Tibial nerve (tissue), 4 donors: ENCODE data around the gene E2F2. TPM values are rescaled to one million over a fixed set of nuclear protein-coding genes. Genes with fewer than 3 reads are reported as not detected.

Source experiments
- DNase-seq, 2 donors: peaks; one replicate each; pipeline ENCODE4 v3.0.0-alpha.2; 2019; ENCODE audit warnings: low spot score in 2 of 2
- H3K27ac ChIP-seq, 4 donors: fragments of 200-600 bp; sonication (generic) in 3 of 4; one replicate each; pipeline ENCODE4 v1.5.1; 2017 to 2019; ENCODE audit warnings: mild to moderate bottlenecking in 1 of 4
- H3K27me3 ChIP-seq, 2 donors: fragments of 200-600 bp; sonication (generic) in 1 of 2; one replicate each; pipeline versions ENCODE4 v1.5.1 to v1.6.0; 2017 to 2019
- H3K36me3 ChIP-seq, 3 donors: fragments of 200-600 bp; sonication (generic); one replicate each; pipeline ENCODE4 v1.5.1; 2018 to 2019
- H3K4me1 ChIP-seq, 4 donors: fragments of 200-600 bp; sonication (generic) in 3 of 4; one replicate each; pipeline ENCODE4 v1.5.1; 2017 to 2019
- H3K4me3 ChIP-seq, 4 donors: fragments of 200-600 bp; sonication (generic) in 3 of 4; one replicate each; pipeline ENCODE4 v1.5.1; 2017 to 2019; ENCODE audit warnings: mild to moderate bottlenecking in 1 of 4, moderate library complexity in 1 of 4
- H3K9me3 ChIP-seq, 4 donors: fragments of 200-600 bp; sonication (generic) in 3 of 4; one replicate each; pipeline ENCODE4 v1.5.1; 2017 to 2019
- CTCF ChIP-seq, 5 experiments: fragments of 200-600 bp in 3 of 5; fragments of 450-650 bp in 2 of 5; sonication (generic) in 3 of 5; IDR thresholded peaks; one replicate each; pipeline ENCODE4 v1.5.1; 2016 to 2019; ENCODE audit warnings: antibody characterized with exemption in 5 of 5, mild to moderate bottlenecking in 3 of 5, moderate library complexity in 2 of 5
- EP300 ChIP-seq, 2 donors: sonication (generic); formaldehyde crosslinking; IDR thresholded peaks; one replicate each; pipeline ENCODE4 v1.6.1; 2017; ENCODE audit warnings: antibody characterized with exemption in 2 of 2, mild to moderate bottlenecking in 1 of 2
- POLR2A ChIP-seq, 2 donors: fragments of 450-650 bp; IDR thresholded peaks; one replicate each; pipeline ENCODE4 v1.6.1; 2017; ENCODE audit warnings: antibody characterized with exemption in 2 of 2, mild to moderate bottlenecking in 2 of 2, moderate library complexity in 2 of 2
- WGBS, 2 donors: methylation state at CpG; one replicate each; pipeline ENCODE4 v1.1.5; 2018; 5-methylcytosine and 5-hydroxymethylcytosine counted together
- total RNA-seq, 4 donors: library from RNA; depleted of rRNA; stranded (reverse); fragments of >200 nt; gene quantifications; one replicate each; pipeline ENCODE4 v1.1.0, GENCODE V29; 2016

The E2F2 gene
- total RNA-seq, 4 donors from 2014 or later = 0.20 to 0.30 (median 0.21) TPM; not detected in 1

- Histone ChIP-seq H3K4me3 (no peak overlapping the region), H3K27ac (peak overlapping the region in 2 of 4 donors; percentile 63 to 78), H3K27me3 (no peaks in the 10 kb centered on the region), H3K9me3 (no peaks in the 10 kb centered on the region), H3K4me1 (peaks cover 0 to 69% (median 8%) of the 10 kb centered on the region in 4 donors), H3K36me3 (no peaks in the 10 kb centered on the region)
- WGBS, 2 donors = 67 to 81% methylated on average over 2 of the region's 2 CpGs
- no peak for TF ChIP-seq POLR2A (IDR thresholded peaks at IDR 0.05)
- no peak for DNase-seq
Observed at GRCh38 chr1:23479666-23479941, 51.4 kb downstream of the E2F2 start.

- no peak for TF ChIP-seq CTCF (IDR thresholded peaks at IDR 0.05)
- peak in 1 of 2 donors; percentile 19 for TF ChIP-seq POLR2A (IDR thresholded peaks at IDR 0.05)
- TF ChIP-seq EP300 (IDR thresholded peaks at IDR 0.05) = peak; percentile 20 to 83
- Histone ChIP-seq H3K9me3 (no peaks in the 10 kb centered on the region), H3K27me3 (no peaks in the 10 kb centered on the region), H3K27ac (peak overlapping the region in 2 of 4 donors; percentile 63 to 78), H3K36me3 (no peaks in the 10 kb centered on the region), H3K4me1 (peaks cover 0 to 73% (median 11%) of the 10 kb centered on the region in 4 donors), H3K4me3 (no peak overlapping the region)
- peak; percentile 76 to 85 for DNase-seq
- WGBS, 2 donors = 23 to 34% methylated on average over 9 of the region's 9 CpGs
Observed at GRCh38 chr1:23478896-23479665, 52.0 kb downstream of the E2F2 start.

GRCh38 chr1:23477359-23478144 is 53.5 kb downstream of the E2F2 start:
- Histone ChIP-seq H3K4me3 (no peak overlapping the region), H3K27me3 (no peaks in the 10 kb centered on the region), H3K36me3 (no peaks in the 10 kb centered on the region), H3K4me1 (peaks cover 0 to 88% (median 18%) of the 10 kb centered on the region in 4 donors), H3K9me3 (no peaks in the 10 kb centered on the region), H3K27ac (peak overlapping the region in 1 of 4 donors; percentile 14)
- no peak for TF ChIP-seq CTCF (IDR thresholded peaks at IDR 0.05)
- 81 to 89% methylated on average over 10 of the region's 10 CpGs for WGBS, 2 donors
- DNase-seq = no peak

GRCh38 chr1:23475641-23476040 is 55.4 kb downstream of the E2F2 start:
- no peaks in the 10 kb centered on the region for H3K27me3 ChIP-seq
- H3K9me3 ChIP-seq = no peaks in the 10 kb centered on the region
- H3K27ac ChIP-seq = peak overlapping the region in 2 of 4 donors; percentile 83 to 86
- H3K4me3 ChIP-seq = no peak overlapping the region
- no peaks in the 10 kb centered on the region for H3K36me3 ChIP-seq
- 61 to 63% methylated on average over 3 of the region's 3 CpGs for WGBS, 2 donors
- H3K4me1 ChIP-seq = peaks cover 0 to 88% (median 28%) of the 10 kb centered on the region in 4 donors
- DNase-seq = no peak
- TF ChIP-seq CTCF (IDR thresholded peaks at IDR 0.05) (no peak), EP300 (IDR thresholded peaks at IDR 0.05) (peak in 1 of 2 donors; percentile 11)

- Histone ChIP-seq H3K9me3 (no peaks in the 10 kb centered on the region), H3K27ac (peak overlapping the region in 2 of 4 donors; percentile 83 to 86), H3K4me1 (peaks cover 0 to 88% (median 32%) of the 10 kb centered on the region in 4 donors), H3K27me3 (no peaks in the 10 kb centered on the region), H3K36me3 (no peaks in the 10 kb centered on the region), H3K4me3 (no peak overlapping the region)
- WGBS, 2 donors = 47 to 54% methylated on average over 6 of the region's 6 CpGs
- DNase-seq = peak in 1 of 2 donors; percentile 50
- no peak for TF ChIP-seq EP300 (IDR thresholded peaks at IDR 0.05)
- TF ChIP-seq POLR2A (IDR thresholded peaks at IDR 0.05) = no peak
- TF ChIP-seq CTCF (IDR thresholded peaks at IDR 0.05) = no peak
Observed at GRCh38 chr1:23475134-23475628, 55.9 kb downstream of the E2F2 start.
